ENCODE data around the gene CLK1. TPM values are rescaled to one million over a fixed set of nuclear protein-coding genes. Genes with fewer than 3 reads are reported as not detected.

Gene CLK1
- total and polyA plus RNA-seq, 2 of the 13 experiments (the other 11 are each of a cell fraction or from before 2014, with no cell fraction given) = 66.6 to 101 TPM

DNA sequence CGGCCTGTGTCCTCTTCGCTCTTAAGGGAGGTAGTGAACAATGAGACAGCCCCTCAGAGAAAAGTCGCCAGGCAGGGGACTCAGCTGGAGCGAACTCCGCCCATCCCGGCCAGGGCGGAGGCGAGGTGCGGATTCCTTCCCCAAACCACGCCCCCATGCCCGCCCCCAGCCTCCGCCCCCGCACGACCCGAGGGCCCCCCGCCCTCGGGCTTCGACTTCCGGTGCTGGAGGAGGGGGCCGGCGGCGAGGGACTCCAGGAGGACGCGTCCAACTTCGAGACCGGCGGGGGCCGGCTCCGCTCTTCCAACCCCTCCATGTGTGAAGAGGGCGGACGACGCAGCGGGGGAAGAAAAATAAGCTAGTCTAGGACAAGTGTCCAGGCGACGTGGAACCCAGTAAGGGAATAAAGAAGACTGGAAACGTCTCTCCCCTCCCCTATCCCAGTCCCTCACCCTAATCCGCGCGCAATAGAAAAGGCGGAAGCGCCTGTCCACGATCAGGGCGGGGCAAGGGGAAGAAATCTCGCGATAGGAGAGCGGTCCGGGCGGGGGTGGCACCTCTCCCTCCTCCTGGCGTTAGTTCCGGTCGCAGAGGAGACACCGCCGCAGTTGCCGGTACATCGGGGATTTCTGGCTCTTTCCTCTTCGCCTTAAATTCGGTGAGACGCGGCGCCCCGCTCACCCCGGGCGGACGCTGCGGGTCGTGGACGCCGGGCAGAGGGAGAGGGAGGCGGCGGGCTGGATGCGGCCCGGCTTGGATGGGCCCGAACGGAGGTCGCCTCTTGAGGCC, 52.9 kb downstream of the CLK1 start, which contains the start of gene BZW1 (continued):
- peak; percentile 61; the same call in 1 of the 2 replicates for TF ChIP-seq ZNF280D (CRISPR knock-in tag; IDR thresholded peaks at IDR 0.05)
- TF ChIP-seq THAP9 (CRISPR knock-in tag; IDR thresholded peaks at IDR 0.05; ENCODE audit: borderline replicate concordance) = peak; percentile 84
- no peak for TF ChIP-seq U2AF2 (IDR thresholded peaks at IDR 0.05; ENCODE audit: low read depth, low read length)
- TF ChIP-seq ZBTB20 (CRISPR knock-in tag; IDR thresholded peaks at IDR 0.05; ENCODE audit: borderline replicate concordance, low read depth) = peak; percentile 56
- TF ChIP-seq TOPORS (CRISPR knock-in tag; IDR thresholded peaks at IDR 0.05) = no peak
- no peak for TF ChIP-seq JUND (CRISPR knock-in tag; IDR thresholded peaks at IDR 0.05)
- TF ChIP-seq ZNF124 (CRISPR knock-in tag; IDR thresholded peaks at IDR 0.05) = no peak
- TF ChIP-seq ZNF841 (CRISPR knock-in tag; IDR thresholded peaks at IDR 0.05; ENCODE audit: borderline replicate concordance) = no peak
- no peak; the same call in 1 of the 2 replicates for TF ChIP-seq ZNF12 (CRISPR knock-in tag; IDR thresholded peaks at IDR 0.05)
- TF ChIP-seq GTF2F1 (IDR thresholded peaks at IDR 0.05; ENCODE audit: low read length) = peak; percentile 83
- no peak for TF ChIP-seq ZNF256 (CRISPR knock-in tag; conservative IDR thresholded peaks at IDR 0.05)
- TF ChIP-seq SNAPC4 (CRISPR knock-in tag; IDR thresholded peaks at IDR 0.05) = peak; percentile 63; the same call in 1 of the 2 replicates
- peak; percentile 89 for TF ChIP-seq ZNF772 (CRISPR knock-in tag; IDR thresholded peaks at IDR 0.05)
- TF ChIP-seq ZNF781 (CRISPR knock-in tag; IDR thresholded peaks at IDR 0.05; ENCODE audit: borderline replicate concordance, not compliant biosample characterization) = peak; percentile 6
- no peak; the same call in 1 of the 2 replicates for TF ChIP-seq RARA (CRISPR knock-in tag; IDR thresholded peaks at IDR 0.05)
- peak; percentile 38; the same call in 1 of the 2 replicates for TF ChIP-seq MAFF (IDR thresholded peaks at IDR 0.05; ENCODE audit: low read depth, low read length)
- TF ChIP-seq ELF4 (CRISPR knock-in tag; IDR thresholded peaks at IDR 0.05; ENCODE audit: borderline replicate concordance) = peak; percentile 99
- no peak for TF ChIP-seq RBAK (CRISPR knock-in tag; IDR thresholded peaks at IDR 0.05)
